ENCODE measurements around the gene ARHGAP45.

Gene ARHGAP45

GRCh38 chr19:1068009-1069001, 1.3 kb downstream of the ARHGAP45 start:
- Histone ChIP-seq H3K4me1 (ENCODE audit: insufficient read depth, low read length) (peaks cover 16% of the 10 kb centered on the region), H3K4me3 (ENCODE audit: low read length) (no peak overlapping the region), H3K27ac (ENCODE audit: low read depth, low read length) (no peak overlapping the region), H3K9me3 (ENCODE audit: insufficient read depth, low read depth, low read length) (no peaks in the 10 kb centered on the region), H3K36me3 (ENCODE audit: insufficient read depth, low read length) (peaks cover 3% of the 10 kb centered on the region; the same call in 1 of the 2 replicates), H3K9ac (ENCODE audit: low read depth, low read length) (no peak overlapping the region), H3K27me3 (ENCODE audit: insufficient read depth, low read length) (peaks cover 57% of the 10 kb centered on the region)
- 91% methylated on average over 44 of the region's 45 CpGs for WGBS

GRCh38 chr19:1069009-1069779, 2.2 kb downstream of the ARHGAP45 start:
- H3K4me1 ChIP-seq (ENCODE audit: insufficient read depth, low read length) = peaks cover 16% of the 10 kb centered on the region
- H3K9ac ChIP-seq (ENCODE audit: low read depth, low read length) = no peak overlapping the region
- no peak overlapping the region for H3K27ac ChIP-seq (ENCODE audit: low read depth, low read length)
- no peaks in the 10 kb centered on the region for H3K9me3 ChIP-seq (ENCODE audit: insufficient read depth, low read depth, low read length)
- 86% methylated on average over 25 of the region's 25 CpGs for WGBS
- no peak overlapping the region for H3K4me3 ChIP-seq (ENCODE audit: low read length)
- peaks cover 10% of the 10 kb centered on the region; the same call in 1 of the 2 replicates for H3K36me3 ChIP-seq (ENCODE audit: insufficient read depth, low read length)
- peaks cover 56% of the 10 kb centered on the region for H3K27me3 ChIP-seq (ENCODE audit: insufficient read depth, low read length)

GRCh38 chr19:1070576-1070930, 3.6 kb downstream of the ARHGAP45 start:
- H3K27ac ChIP-seq (ENCODE audit: low read depth, low read length) = no peak overlapping the region; the same call in 1 of the 2 replicates
- 12% methylated on average over 21 of the region's 21 CpGs for WGBS
- peaks cover 12% of the 10 kb centered on the region for H3K36me3 ChIP-seq (ENCODE audit: insufficient read depth, low read length)
- H3K9me3 ChIP-seq (ENCODE audit: insufficient read depth, low read depth, low read length) = no peaks in the 10 kb centered on the region
- H3K4me3 ChIP-seq (ENCODE audit: low read length) = peak overlapping the region; percentile 68
- no peak overlapping the region; the same call in 1 of the 2 replicates for H3K9ac ChIP-seq (ENCODE audit: low read depth, low read length)
- H3K4me1 ChIP-seq (ENCODE audit: insufficient read depth, low read length) = peaks cover 9% of the 10 kb centered on the region
- peaks cover 44% of the 10 kb centered on the region for H3K27me3 ChIP-seq (ENCODE audit: insufficient read depth, low read length)

GRCh38 chr19:1070931-1071791, 4.2 kb downstream of the ARHGAP45 start:
- Histone ChIP-seq H3K36me3 (ENCODE audit: insufficient read depth, low read length) (peaks cover 18% of the 10 kb centered on the region), H3K4me1 (ENCODE audit: insufficient read depth, low read length) (0 out of 2 replicates have a peak, but pooled peaks cover 3% of the 10 kb centered on the region), H3K4me3 (ENCODE audit: low read length) (peak overlapping the region; percentile 68), H3K27ac (ENCODE audit: low read depth, low read length) (no peak overlapping the region; the same call in 1 of the 2 replicates), H3K9ac (ENCODE audit: low read depth, low read length) (peak overlapping the region; percentile 75), H3K27me3 (ENCODE audit: insufficient read depth, low read length) (peaks cover 38% of the 10 kb centered on the region), H3K9me3 (ENCODE audit: insufficient read depth, low read depth, low read length) (no peaks in the 10 kb centered on the region)
- 1% methylated on average over 99 of the region's 99 CpGs for WGBS

DNA sequence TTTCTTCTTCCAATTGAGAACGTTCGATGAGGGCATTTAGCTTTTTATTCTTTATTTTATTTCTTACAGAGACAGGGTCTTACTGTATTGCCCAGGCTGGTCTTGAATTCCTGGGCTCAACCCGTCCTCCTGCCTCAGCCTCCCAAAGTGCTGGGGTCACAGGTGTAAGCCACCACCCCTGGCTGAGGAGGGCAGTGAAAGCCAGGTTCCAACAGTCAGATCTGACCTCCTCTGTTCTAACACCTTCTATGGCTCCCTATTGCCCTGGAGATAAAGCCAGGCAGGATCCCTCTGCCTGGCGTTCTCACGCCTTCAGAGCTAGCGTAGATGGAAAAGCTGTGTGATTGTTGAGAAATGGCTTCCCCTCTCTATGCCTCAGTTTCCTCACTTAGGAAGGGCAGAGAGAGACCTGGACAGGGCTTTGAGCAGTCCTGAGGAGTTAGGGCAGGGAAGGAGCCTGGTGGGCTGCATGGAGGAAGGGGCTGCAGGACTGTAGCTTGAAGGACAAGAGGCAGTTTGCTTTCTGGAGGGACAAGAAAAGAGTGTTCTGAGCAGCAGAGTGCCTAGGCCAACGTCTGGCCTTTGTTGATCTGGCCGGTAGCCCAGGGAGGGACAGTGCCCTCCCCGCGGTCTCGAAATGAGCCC, 5.5 kb downstream of the ARHGAP45 start:
- Histone ChIP-seq H3K4me1 (ENCODE audit: insufficient read depth, low read length) (no peaks in the 10 kb centered on the region), H3K9ac (ENCODE audit: low read depth, low read length) (no peak overlapping the region), H3K27ac (ENCODE audit: low read depth, low read length) (no peak overlapping the region), H3K27me3 (ENCODE audit: insufficient read depth, low read length) (peaks cover 25% of the 10 kb centered on the region), H3K9me3 (ENCODE audit: insufficient read depth, low read depth, low read length) (no peaks in the 10 kb centered on the region), H3K36me3 (ENCODE audit: insufficient read depth, low read length) (peaks cover 20% of the 10 kb centered on the region), H3K4me3 (ENCODE audit: low read length) (no peak overlapping the region)
- WGBS = 94% methylated on average over 11 of the region's 11 CpGs

DNA sequence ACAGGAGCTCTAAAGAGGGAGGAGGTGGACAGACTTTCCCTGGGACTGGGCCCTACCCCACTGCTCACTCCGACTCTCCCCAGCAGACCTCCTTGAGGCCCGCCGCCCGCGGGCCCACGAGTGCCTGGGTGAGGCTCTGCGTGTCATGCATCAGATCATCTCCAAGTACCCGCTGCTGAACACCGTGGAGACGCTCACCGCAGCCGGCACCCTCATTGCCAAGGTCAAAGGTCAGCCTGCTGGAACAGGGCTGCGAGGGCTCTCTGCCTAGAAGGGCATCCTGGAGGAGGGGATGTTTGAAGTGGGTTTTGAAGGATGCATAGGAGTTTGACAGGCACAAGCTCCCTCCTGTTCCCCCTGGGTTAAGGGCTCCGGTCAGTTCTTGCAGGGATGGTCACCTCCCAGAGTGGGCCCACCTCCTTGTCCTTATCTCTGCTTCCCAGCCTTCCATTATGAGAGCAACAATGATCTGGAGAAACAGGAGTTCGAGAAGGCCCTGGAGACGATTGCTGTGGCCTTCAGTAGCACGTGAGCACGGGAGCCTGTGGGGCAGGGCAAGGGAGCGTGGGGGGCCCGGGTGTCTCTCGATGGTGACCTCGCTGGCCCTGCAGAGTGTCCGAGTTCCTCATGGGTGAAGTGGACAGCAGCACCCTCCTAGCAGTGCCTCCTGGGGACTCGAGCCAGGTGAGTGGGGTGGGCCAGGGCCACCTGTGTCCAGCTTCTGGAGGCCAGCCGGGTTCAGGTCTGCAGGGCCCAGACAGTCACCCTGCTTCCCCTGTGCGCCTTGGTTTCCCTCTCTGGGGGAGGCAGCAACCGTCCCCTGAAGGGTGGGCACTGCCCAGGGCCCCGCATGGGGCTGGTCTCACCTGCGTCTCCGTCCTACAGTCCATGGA, 6.3 kb downstream of the ARHGAP45 start:
- Histone ChIP-seq H3K27ac (ENCODE audit: low read depth, low read length) (no peak overlapping the region), H3K4me1 (ENCODE audit: insufficient read depth, low read length) (no peaks in the 10 kb centered on the region), H3K27me3 (ENCODE audit: insufficient read depth, low read length) (peaks cover 18% of the 10 kb centered on the region), H3K9me3 (ENCODE audit: insufficient read depth, low read depth, low read length) (no peaks in the 10 kb centered on the region), H3K36me3 (ENCODE audit: insufficient read depth, low read length) (peaks cover 25% of the 10 kb centered on the region), H3K9ac (ENCODE audit: low read depth, low read length) (no peak overlapping the region), H3K4me3 (ENCODE audit: low read length) (no peak overlapping the region)
- 92% methylated on average over 30 of the region's 30 CpGs for WGBS

GRCh38 chr19:1073956-1074517, 7.1 kb downstream of the ARHGAP45 start:
- H3K27me3 ChIP-seq (ENCODE audit: insufficient read depth, low read length) = peaks cover 14% of the 10 kb centered on the region
- no peak overlapping the region for H3K4me3 ChIP-seq (ENCODE audit: low read length)
- H3K9ac ChIP-seq (ENCODE audit: low read depth, low read length) = no peak overlapping the region
- peaks cover 25% of the 10 kb centered on the region for H3K36me3 ChIP-seq (ENCODE audit: insufficient read depth, low read length)
- H3K9me3 ChIP-seq (ENCODE audit: insufficient read depth, low read depth, low read length) = no peaks in the 10 kb centered on the region
- H3K27ac ChIP-seq (ENCODE audit: low read depth, low read length) = no peak overlapping the region
- no peaks in the 10 kb centered on the region for H3K4me1 ChIP-seq (ENCODE audit: insufficient read depth, low read length)
- 91% methylated on average over 28 of the region's 28 CpGs for WGBS

GRCh38 chr19:1074544-1075283, 7.7 kb downstream of the ARHGAP45 start:
- Histone ChIP-seq H3K9me3 (ENCODE audit: insufficient read depth, low read depth, low read length) (no peaks in the 10 kb centered on the region), H3K4me3 (ENCODE audit: low read length) (no peak overlapping the region), H3K4me1 (ENCODE audit: insufficient read depth, low read length) (no peaks in the 10 kb centered on the region), H3K27ac (ENCODE audit: low read depth, low read length) (no peak overlapping the region), H3K36me3 (ENCODE audit: insufficient read depth, low read length) (peaks cover 27% of the 10 kb centered on the region), H3K27me3 (ENCODE audit: insufficient read depth, low read length) (peaks cover 14% of the 10 kb centered on the region), H3K9ac (ENCODE audit: low read depth, low read length) (no peak overlapping the region)
- 97% methylated on average over 54 of the region's 54 CpGs for WGBS

GRCh38 chr19:1076046-1076386, 9.0 kb downstream of the ARHGAP45 start:
- Histone ChIP-seq H3K4me1 (ENCODE audit: insufficient read depth, low read length) (no peaks in the 10 kb centered on the region), H3K4me3 (ENCODE audit: low read length) (no peak overlapping the region), H3K9me3 (ENCODE audit: insufficient read depth, low read depth, low read length) (no peaks in the 10 kb centered on the region), H3K9ac (ENCODE audit: low read depth, low read length) (no peak overlapping the region), H3K27me3 (ENCODE audit: insufficient read depth, low read length) (peaks cover 7% of the 10 kb centered on the region), H3K36me3 (ENCODE audit: insufficient read depth, low read length) (peaks cover 38% of the 10 kb centered on the region), H3K27ac (ENCODE audit: low read depth, low read length) (no peak overlapping the region)
- WGBS = 95% methylated on average over 4 of the region's 4 CpGs

Measured in HUES64 (cell line).